Measurements from ENCODE around the gene TRRAP. TPM values are rescaled to one million over a fixed set of nuclear protein-coding genes. Genes with fewer than 3 reads are reported as not detected.
"Not testable (repeated sequence)": the region's sequence is repeated elsewhere in the genome, so short reads cannot be mapped to it uniquely, and the experiment has no call there.

The TRRAP gene
- total RNA-seq, 1 donor, result 20.3 TPM

- no peak for DNase-seq (ENCODE audit: low read depth)
- H3K4me3 ChIP-seq (ENCODE audit: low read depth, low read length), result no peak overlapping the region
- TF ChIP-seq, protein P1, sequence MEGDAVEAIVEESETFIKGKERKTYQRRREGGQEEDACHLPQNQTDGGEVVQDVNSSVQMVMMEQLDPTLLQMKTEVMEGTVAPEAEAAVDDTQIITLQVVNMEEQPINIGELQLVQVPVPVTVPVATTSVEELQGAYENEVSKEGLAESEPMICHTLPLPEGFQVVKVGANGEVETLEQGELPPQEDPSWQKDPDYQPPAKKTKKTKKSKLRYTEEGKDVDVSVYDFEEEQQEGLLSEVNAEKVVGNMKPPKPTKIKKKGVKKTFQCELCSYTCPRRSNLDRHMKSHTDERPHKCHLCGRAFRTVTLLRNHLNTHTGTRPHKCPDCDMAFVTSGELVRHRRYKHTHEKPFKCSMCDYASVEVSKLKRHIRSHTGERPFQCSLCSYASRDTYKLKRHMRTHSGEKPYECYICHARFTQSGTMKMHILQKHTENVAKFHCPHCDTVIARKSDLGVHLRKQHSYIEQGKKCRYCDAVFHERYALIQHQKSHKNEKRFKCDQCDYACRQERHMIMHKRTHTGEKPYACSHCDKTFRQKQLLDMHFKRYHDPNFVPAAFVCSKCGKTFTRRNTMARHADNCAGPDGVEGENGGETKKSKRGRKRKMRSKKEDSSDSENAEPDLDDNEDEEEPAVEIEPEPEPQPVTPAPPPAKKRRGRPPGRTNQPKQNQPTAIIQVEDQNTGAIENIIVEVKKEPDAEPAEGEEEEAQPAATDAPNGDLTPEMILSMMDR (IDR thresholded peaks at IDR 0.05; ENCODE audit: insufficient read depth, low read depth, low read length), result no peak
These were observed 40.7 kb upstream of the TRRAP start for GRCh38 chr7:98837630-98837972.

GRCh38 chr7:98840096-98840495 lies 38.2 kb upstream of the TRRAP start:
- no peak for DNase-seq (ENCODE audit: low read depth)
- TF ChIP-seq, protein P1 (IDR thresholded peaks at IDR 0.05; ENCODE audit: insufficient read depth, low read depth, low read length), result no peak
- no peak overlapping the region for H3K4me3 ChIP-seq (ENCODE audit: low read depth, low read length)

DNA sequence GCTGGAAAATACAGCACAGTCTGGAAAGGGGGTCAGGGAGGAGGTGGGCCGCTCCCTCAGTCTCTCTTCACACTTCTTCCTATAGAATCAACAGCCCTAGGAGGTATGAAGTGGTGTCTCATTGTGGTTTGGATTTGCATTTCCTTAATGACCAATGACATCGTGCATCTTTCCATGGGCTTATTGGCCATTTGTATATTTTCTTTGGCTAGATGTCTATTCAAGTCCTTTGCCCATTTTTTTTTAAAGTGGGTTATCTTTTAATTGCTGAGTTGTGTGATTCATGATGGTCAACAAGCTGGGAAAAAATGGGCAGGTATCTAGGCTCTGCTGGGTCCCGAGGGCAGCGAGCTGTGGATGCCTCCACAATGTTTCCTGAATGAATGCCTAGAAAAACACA lies 37.6 kb upstream of the TRRAP start:
- DNase-seq (ENCODE audit: low read depth), result no peak
- TF ChIP-seq, protein P1 (IDR thresholded peaks at IDR 0.05; ENCODE audit: insufficient read depth, low read depth, low read length), result no peak

DNA sequence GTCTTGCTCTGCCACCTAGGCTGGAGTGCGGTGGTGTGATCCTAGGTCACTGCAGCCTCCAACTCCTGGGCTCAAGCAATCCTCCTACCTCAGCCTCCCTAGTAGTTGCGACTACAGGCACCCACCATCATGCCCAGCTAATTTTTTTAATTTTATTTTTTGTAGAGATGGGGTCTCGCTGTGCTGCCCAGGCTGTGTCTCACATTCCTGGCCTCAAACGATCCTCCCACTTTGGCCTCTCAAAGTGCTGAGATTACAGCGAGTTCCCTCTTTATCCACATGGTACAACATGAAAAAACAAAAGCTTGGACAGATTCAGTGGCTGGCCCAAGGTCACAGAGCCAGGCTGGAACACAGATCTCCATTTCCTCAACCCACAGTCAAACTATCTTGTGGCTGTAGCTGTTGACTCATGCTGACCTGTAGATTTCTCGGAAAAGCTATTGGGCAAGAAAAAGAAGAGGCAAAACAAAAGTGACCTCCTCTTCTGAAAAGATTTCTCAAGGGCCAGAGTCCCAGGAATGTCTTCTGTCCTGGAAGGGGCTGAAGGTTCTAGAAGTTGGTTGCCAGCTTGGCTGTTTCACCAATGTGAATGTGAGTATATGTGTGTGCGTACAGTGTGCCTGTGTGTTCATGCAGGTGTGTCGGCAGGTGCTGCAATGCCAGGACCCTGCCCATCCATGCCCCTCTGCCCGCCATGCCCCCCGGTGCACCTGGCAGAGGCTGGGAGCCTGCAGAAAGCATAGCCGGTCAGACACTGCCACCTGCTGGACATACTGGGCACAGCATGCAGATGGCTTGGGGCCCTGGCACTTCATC lies 36.9 kb upstream of the TRRAP start:
- no peak overlapping the region for H3K4me3 ChIP-seq (ENCODE audit: low read depth, low read length)
- TF ChIP-seq, protein P1 (IDR thresholded peaks at IDR 0.05; ENCODE audit: insufficient read depth, low read depth, low read length), result peak; percentile 96
- peak; percentile 78 for DNase-seq (ENCODE audit: low read depth)

More for the DNA sequence above, 37.6 kb upstream of the TRRAP start:
- no peak overlapping the region for H3K4me3 ChIP-seq (ENCODE audit: low read depth, low read length)

- not testable (repeated sequence) for DNase-seq (ENCODE audit: low read depth)
These were observed 35.8 kb upstream of the TRRAP start for GRCh38 chr7:98842552-98842951.

GRCh38 chr7:98848918-98849317 lies 29.4 kb upstream of the TRRAP start:
- DNase-seq (ENCODE audit: low read depth), result no peak
- no peak overlapping the region for H3K4me3 ChIP-seq (ENCODE audit: low read depth, low read length)
- TF ChIP-seq, protein P1 (IDR thresholded peaks at IDR 0.05; ENCODE audit: insufficient read depth, low read depth, low read length), result no peak

More at GRCh38 chr7:98842552-98842951, 35.8 kb upstream of the TRRAP start:
- H3K4me3 ChIP-seq (ENCODE audit: low read depth, low read length), result not testable (repeated sequence)

GRCh38 chr7:98852826-98853225 lies 25.5 kb upstream of the TRRAP start:
- no peak overlapping the region for H3K4me3 ChIP-seq (ENCODE audit: low read depth, low read length)
- TF ChIP-seq, protein P1 (IDR thresholded peaks at IDR 0.05; ENCODE audit: insufficient read depth, low read depth, low read length), result no peak
- no peak for DNase-seq (ENCODE audit: low read depth)

All from fibroblast of villous mesenchyme (primary cell).